HepG2 (cell line): ENCODE data around the gene C20orf204. TPM values are rescaled to one million over a fixed set of nuclear protein-coding genes. Genes with fewer than 3 reads are reported as not detected.

Experiments
- AGO1 ChIP-seq: fragments of 200-400 bp; formaldehyde crosslinking; IDR thresholded peaks from 2 replicates; pipeline ENCODE4 v1.6.1; 2017; ENCODE audit warnings: mild to moderate bottlenecking, low read depth, low read length, moderate library complexity; ENCODE audit not compliant: poor library complexity, severe bottlenecking
- ARID5B ChIP-seq: IDR thresholded peaks from 2 replicates; pipeline ENCODE4 v1.4.0; 2020; ENCODE audit warnings: mild to moderate bottlenecking, missing genetic modification reagents
- CEBPG ChIP-seq: IDR thresholded peaks from 2 replicates; pipeline ENCODE4 v1.6.1; 2016
- ELF3 ChIP-seq: IDR thresholded peaks from 2 replicates; pipeline ENCODE4 v1.6.1; 2016; ENCODE audit warnings: missing genetic modification reagents, missing compliant biosample characterization
- FOXA1 ChIP-seq, 2 experiments: fragments of 450-650 bp in 1 of 2; sonication (generic) in 1 of 2; formaldehyde crosslinking in 1 of 2; IDR thresholded peaks; 2 replicates each; pipeline versions ENCODE4 v1.4.0 to v1.6.1; 2016 to 2020; ENCODE audit warnings: missing genetic modification reagents in 1 of 2
- NFE2L1 ChIP-seq: sonication (generic); formaldehyde crosslinking; IDR thresholded peaks from 2 replicates; pipeline ENCODE4 v1.4.0; 2020; ENCODE audit warnings: missing genetic modification reagents, mild to moderate bottlenecking, borderline replicate concordance
- PITX1 ChIP-seq: sonication (generic); formaldehyde crosslinking; IDR thresholded peaks from 2 replicates; pipeline ENCODE4 v1.5.1; 2020; ENCODE audit warnings: mild to moderate bottlenecking, missing genetic modification reagents
- RFX3 ChIP-seq: IDR thresholded peaks from 2 replicates; pipeline ENCODE4 v1.6.1; 2016; ENCODE audit warnings: missing biosample characterization, missing genetic modification reagents
- ZNF569 ChIP-seq: sonication (generic); formaldehyde crosslinking; IDR thresholded peaks from 2 replicates; pipeline ENCODE4 v1.5.0; 2020; ENCODE audit warnings: mild to moderate bottlenecking, missing genetic modification reagents, moderate library complexity, borderline replicate concordance
- ZNF639 ChIP-seq: conservative IDR thresholded peaks from 2 replicates; pipeline ENCODE4 v1.6.1; 2018; ENCODE audit warnings: missing genetic modification reagents
- ZNF709 ChIP-seq: sonication (generic); formaldehyde crosslinking; IDR thresholded peaks from 2 replicates; pipeline ENCODE4 v1.5.0; 2020; ENCODE audit warnings: mild to moderate bottlenecking, missing genetic modification reagents
- ZNF75D ChIP-seq: sonication (generic); formaldehyde crosslinking; IDR thresholded peaks from 2 replicates; pipeline ENCODE4 v1.8.1; 2023; ENCODE audit warnings: missing genetic modification reagents, mild to moderate bottlenecking, borderline replicate concordance
- polyA plus RNA-seq, 8 experiments: library from polyadenylated mRNA; depleted of rRNA in 3 of 8; stranded (reverse) in 7 of 8; unstranded in 1 of 8; fragments of >200 nt; fragmentation: Illumina TruSeq in 4 of 8; extraction: Trizol in 4 of 8; gene quantifications; 2 replicates each; pipeline versions ENCODE4 v1.2.1 to v1.2.3, GENCODE V29; 2011 to 2016; ENCODE audit warnings: low read depth in 4 of 8, missing spikeins in 1 of 8, mixed read lengths in 1 of 8; ENCODE audit not compliant: insufficient read depth in 1 of 8
- total RNA-seq, 5 experiments: library from RNA; depleted of rRNA; stranded (reverse); fragments of >200 nt; fragmentation: Illumina TruSeq; extraction: Trizol; gene quantifications; 2 replicates each; pipeline ENCODE4 v1.2.3, GENCODE V29; 2016; ENCODE audit warnings: low read depth in 1 of 5
- TF ChIP-seq, protein P1 (sequence below): sonication (generic); formaldehyde crosslinking; IDR thresholded peaks from 2 replicates; pipeline ENCODE4 v1.4.0; 2020; ENCODE audit warnings: missing genetic modification reagents
- TF ChIP-seq, protein P2 (sequence below): sonication (generic); formaldehyde crosslinking; conservative IDR thresholded peaks from 2 replicates; pipeline ENCODE4 v1.4.0; 2020; ENCODE audit warnings: missing genetic modification reagents
- TF ChIP-seq, protein P3 (sequence below): sonication (generic); formaldehyde crosslinking; IDR thresholded peaks from 2 replicates; pipeline ENCODE4 v1.5.1; 2020; ENCODE audit warnings: mild to moderate bottlenecking, moderate library complexity, missing genetic modification reagents
- TF ChIP-seq, protein P4 (sequence below): sonication (generic); formaldehyde crosslinking; IDR thresholded peaks from 2 replicates; pipeline ENCODE4 v1.8.1; 2023; ENCODE audit warnings: mild to moderate bottlenecking, moderate library complexity, missing genetic modification reagents

C20orf204 gene
- total and polyA plus RNA-seq, 2 of the 13 experiments (the other 11 are each of a cell fraction or from before 2014, with no cell fraction given), result 22.1 to 80.0 TPM

DNA sequence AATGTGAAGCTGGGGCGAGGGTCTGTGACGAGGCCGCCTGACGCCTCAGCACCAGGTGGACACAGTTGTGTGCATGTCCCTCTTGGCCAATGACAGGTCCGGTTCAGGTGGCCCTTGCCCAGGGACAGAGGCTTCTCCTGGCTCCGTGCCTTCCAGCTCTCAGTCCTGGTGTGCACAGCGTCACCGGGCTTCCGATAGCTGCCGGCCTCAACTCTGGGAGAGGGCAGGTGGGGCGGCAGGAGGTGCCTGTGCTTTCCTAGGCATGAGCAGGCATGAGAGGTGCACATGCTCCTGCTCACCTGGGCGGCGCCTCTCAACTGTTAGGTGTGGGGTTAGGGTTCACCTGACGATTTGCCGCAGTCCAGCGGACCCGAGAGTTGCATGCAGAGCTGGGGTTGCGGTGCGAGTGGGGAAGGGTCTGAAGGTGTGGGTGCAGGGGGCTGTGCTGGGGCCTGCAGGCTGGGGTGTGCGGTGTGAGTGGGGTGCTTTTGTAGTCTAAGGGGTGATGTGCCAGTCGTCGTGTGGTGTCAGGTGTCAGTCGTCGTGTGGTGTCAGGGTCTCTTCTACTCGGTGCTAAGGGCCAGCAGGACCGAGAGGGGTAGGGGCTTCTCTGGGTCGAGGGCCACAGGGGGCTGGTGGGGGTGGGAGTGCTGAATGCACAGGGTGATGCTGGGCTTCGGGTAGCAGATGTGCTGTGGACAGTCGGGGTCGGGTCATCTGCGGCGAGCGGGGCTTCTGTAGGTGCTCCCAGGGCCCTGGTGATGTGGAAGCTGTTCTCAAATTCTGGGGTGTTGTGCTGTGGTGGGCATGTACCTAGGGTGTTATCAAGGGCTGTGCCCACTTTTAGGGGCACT, 17.2 kb downstream of the C20orf204 start (continued):
- TF ChIP-seq, protein P1, sequence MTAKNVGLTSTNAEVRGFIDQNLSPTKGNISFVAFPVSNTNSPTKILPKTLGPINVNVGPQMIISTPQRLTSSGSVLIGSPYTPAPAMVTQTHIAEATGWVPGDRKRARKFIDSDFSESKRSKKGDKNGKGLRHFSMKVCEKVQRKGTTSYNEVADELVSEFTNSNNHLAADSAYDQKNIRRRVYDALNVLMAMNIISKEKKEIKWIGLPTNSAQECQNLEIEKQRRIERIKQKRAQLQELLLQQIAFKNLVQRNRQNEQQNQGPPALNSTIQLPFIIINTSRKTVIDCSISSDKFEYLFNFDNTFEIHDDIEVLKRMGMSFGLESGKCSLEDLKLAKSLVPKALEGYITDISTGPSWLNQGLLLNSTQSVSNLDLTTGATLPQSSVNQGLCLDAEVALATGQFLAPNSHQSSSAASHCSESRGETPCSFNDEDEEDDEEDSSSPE (CRISPR knock-in tag), result no peak
- TF ChIP-seq ZNF709 (CRISPR knock-in tag) (peak; percentile 73; the same call in 1 of the 2 replicates), ZNF569 (CRISPR knock-in tag) (no peak), CEBPG (CRISPR knock-in tag) (peak; percentile 30; the same call in 1 of the 2 replicates), NFE2L1 (CRISPR knock-in tag) (peak; percentile 48; the same call in 1 of the 2 replicates), RFX3 (no peak), FOXA1 (IDR thresholded peaks at IDR 0.05) (no peak), FOXA1 (CRISPR knock-in tag; IDR thresholded peaks at IDR 0.05) (no peak; the same call in 1 of the 2 replicates), ZNF639 (CRISPR knock-in tag) (0 out of 2 replicates have a peak, but pooled peaks have one; percentile 47), ELF3 (peak; percentile 64), PITX1 (CRISPR knock-in tag) (peak; percentile 83), ZNF75D (no peak), AGO1 (no peak), ARID5B (peak; percentile 43; the same call in 1 of the 2 replicates)
- TF ChIP-seq, protein P2, sequence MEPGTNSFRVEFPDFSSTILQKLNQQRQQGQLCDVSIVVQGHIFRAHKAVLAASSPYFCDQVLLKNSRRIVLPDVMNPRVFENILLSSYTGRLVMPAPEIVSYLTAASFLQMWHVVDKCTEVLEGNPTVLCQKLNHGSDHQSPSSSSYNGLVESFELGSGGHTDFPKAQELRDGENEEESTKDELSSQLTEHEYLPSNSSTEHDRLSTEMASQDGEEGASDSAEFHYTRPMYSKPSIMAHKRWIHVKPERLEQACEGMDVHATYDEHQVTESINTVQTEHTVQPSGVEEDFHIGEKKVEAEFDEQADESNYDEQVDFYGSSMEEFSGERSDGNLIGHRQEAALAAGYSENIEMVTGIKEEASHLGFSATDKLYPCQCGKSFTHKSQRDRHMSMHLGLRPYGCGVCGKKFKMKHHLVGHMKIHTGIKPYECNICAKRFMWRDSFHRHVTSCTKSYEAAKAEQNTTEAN (CRISPR knock-in tag), result peak; percentile 92
- TF ChIP-seq, protein P3, sequence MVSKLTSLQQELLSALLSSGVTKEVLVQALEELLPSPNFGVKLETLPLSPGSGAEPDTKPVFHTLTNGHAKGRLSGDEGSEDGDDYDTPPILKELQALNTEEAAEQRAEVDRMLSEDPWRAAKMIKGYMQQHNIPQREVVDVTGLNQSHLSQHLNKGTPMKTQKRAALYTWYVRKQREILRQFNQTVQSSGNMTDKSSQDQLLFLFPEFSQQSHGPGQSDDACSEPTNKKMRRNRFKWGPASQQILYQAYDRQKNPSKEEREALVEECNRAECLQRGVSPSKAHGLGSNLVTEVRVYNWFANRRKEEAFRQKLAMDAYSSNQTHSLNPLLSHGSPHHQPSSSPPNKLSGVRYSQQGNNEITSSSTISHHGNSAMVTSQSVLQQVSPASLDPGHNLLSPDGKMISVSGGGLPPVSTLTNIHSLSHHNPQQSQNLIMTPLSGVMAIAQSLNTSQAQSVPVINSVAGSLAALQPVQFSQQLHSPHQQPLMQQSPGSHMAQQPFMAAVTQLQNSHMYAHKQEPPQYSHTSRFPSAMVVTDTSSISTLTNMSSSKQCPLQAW, result peak; percentile 89
- TF ChIP-seq, protein P4, sequence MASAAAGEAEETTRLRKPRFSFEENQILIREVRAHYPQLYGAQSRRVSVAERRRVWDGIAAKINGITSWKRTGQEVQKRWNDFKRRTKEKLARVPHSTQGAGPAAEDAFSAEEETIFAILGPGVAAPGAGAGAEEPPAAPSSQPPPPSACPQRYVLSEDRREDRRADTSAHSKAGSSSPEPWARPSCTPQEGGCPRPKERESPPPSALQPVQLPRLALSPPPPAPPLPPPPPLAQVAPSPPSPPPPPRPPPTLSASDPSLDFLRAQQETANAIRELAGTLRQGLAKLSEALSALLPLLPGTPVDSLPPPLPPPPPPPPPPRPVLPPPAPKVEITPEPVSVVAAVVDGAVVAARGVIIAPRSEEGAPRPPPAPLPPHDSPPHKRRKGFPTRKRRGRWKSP, result peak; percentile 62; the same call in 1 of the 2 replicates
